Omental fat pad (tissue), 4 donors: ENCODE results near the gene PADI6. TPM values are rescaled to one million over a fixed set of nuclear protein-coding genes. Genes with fewer than 3 reads are reported as not detected.

Experiments
- ATAC-seq: fragments of 150-250 bp; one replicate; pipeline ENCODE4 v1.9.1; 2016; ENCODE audit warnings: mild to moderate bottlenecking, moderate library complexity; ENCODE audit not compliant: low FRiP score
- DNase-seq: peaks from one replicate; pipeline ENCODE4 v3.0.0-alpha.2; 2019; ENCODE audit warnings: low spot score
- total RNA-seq, 4 donors: library from RNA; depleted of rRNA; stranded (reverse); fragments of >200 nt; gene quantifications; one replicate each; pipeline ENCODE4 v1.1.0, GENCODE V29; 2016
- TF ChIP-seq, protein P1 (sequence below), 3 donors: fragments of 450-650 bp; IDR thresholded peaks; one replicate each; pipeline ENCODE4 v1.5.1; 2016 to 2017; ENCODE audit warnings: antibody characterized with exemption in 3 of 3, mild to moderate bottlenecking in 3 of 3, moderate library complexity in 2 of 3

The PADI6 gene
- total RNA-seq, 4 donors from 2014 or later: not detected

GRCh38 chr1:17447501-17447992 is 75.6 kb downstream of the PADI6 start:
- ATAC-seq (no peak), DNase-seq (no peak)
- TF ChIP-seq, protein P1, sequence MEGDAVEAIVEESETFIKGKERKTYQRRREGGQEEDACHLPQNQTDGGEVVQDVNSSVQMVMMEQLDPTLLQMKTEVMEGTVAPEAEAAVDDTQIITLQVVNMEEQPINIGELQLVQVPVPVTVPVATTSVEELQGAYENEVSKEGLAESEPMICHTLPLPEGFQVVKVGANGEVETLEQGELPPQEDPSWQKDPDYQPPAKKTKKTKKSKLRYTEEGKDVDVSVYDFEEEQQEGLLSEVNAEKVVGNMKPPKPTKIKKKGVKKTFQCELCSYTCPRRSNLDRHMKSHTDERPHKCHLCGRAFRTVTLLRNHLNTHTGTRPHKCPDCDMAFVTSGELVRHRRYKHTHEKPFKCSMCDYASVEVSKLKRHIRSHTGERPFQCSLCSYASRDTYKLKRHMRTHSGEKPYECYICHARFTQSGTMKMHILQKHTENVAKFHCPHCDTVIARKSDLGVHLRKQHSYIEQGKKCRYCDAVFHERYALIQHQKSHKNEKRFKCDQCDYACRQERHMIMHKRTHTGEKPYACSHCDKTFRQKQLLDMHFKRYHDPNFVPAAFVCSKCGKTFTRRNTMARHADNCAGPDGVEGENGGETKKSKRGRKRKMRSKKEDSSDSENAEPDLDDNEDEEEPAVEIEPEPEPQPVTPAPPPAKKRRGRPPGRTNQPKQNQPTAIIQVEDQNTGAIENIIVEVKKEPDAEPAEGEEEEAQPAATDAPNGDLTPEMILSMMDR (IDR thresholded peaks at IDR 0.05): no peak

Other genes starting within 250 kb of the PADI6 start
- not detected for gene PADI1, start 167.1 kb upstream of the PADI6 start, total RNA-seq
- gene PADI3, start 123.1 kb upstream of the PADI6 start, total RNA-seq: not detected
- gene PADI4, start 64.0 kb upstream of the PADI6 start, total RNA-seq: 10 to 100 TPM in 1 of 4 donors, 1 to 10 TPM in 2, under 1 TPM in 1; 0.56 to 16.1 (median 2.2) TPM
- 10 to 100 TPM; 20.9 to 44.4 (median 26.6) TPM for gene RCC2, start 67.5 kb downstream of the PADI6 start, total RNA-seq
- gene ARHGEF10L, start 167.5 kb downstream of the PADI6 start, total RNA-seq: 10 to 100 TPM; 17.3 to 59.0 (median 39.9) TPM